Tibial nerve (tissue), 4 donors: ENCODE data around the gene CTNNA3. TPM values are rescaled to one million over a fixed set of nuclear protein-coding genes. Genes with fewer than 3 reads are reported as not detected.

Source experiments
- DNase-seq, 2 donors: peaks; one replicate each; pipeline ENCODE4 v3.0.0-alpha.2; 2019; ENCODE audit warnings: low spot score in 2 of 2
- H3K27ac ChIP-seq, 4 donors: fragments of 200-600 bp; sonication (generic) in 3 of 4; one replicate each; pipeline ENCODE4 v1.5.1; 2017 to 2019; ENCODE audit warnings: mild to moderate bottlenecking in 1 of 4
- H3K27me3 ChIP-seq, 2 donors: fragments of 200-600 bp; sonication (generic) in 1 of 2; one replicate each; pipeline versions ENCODE4 v1.5.1 to v1.6.0; 2017 to 2019
- H3K36me3 ChIP-seq, 3 donors: fragments of 200-600 bp; sonication (generic); one replicate each; pipeline ENCODE4 v1.5.1; 2018 to 2019
- H3K4me1 ChIP-seq, 4 donors: fragments of 200-600 bp; sonication (generic) in 3 of 4; one replicate each; pipeline ENCODE4 v1.5.1; 2017 to 2019
- H3K4me3 ChIP-seq, 4 donors: fragments of 200-600 bp; sonication (generic) in 3 of 4; one replicate each; pipeline ENCODE4 v1.5.1; 2017 to 2019; ENCODE audit warnings: mild to moderate bottlenecking in 1 of 4, moderate library complexity in 1 of 4
- H3K9me3 ChIP-seq, 4 donors: fragments of 200-600 bp; sonication (generic) in 3 of 4; one replicate each; pipeline ENCODE4 v1.5.1; 2017 to 2019
- EP300 ChIP-seq, 2 donors: sonication (generic); formaldehyde crosslinking; IDR thresholded peaks; one replicate each; pipeline ENCODE4 v1.6.1; 2017; ENCODE audit warnings: antibody characterized with exemption in 2 of 2, mild to moderate bottlenecking in 1 of 2
- POLR2A ChIP-seq, 2 donors: fragments of 450-650 bp; IDR thresholded peaks; one replicate each; pipeline ENCODE4 v1.6.1; 2017; ENCODE audit warnings: antibody characterized with exemption in 2 of 2, mild to moderate bottlenecking in 2 of 2, moderate library complexity in 2 of 2
- whole genome bisulfite sequencing, 2 donors: methylation state at CpG; one replicate each; pipeline ENCODE4 v1.1.5; 2018; 5-methylcytosine and 5-hydroxymethylcytosine counted together
- total RNA-seq, 4 donors: library from RNA; depleted of rRNA; stranded (reverse); fragments of >200 nt; gene quantifications; one replicate each; pipeline ENCODE4 v1.1.0, GENCODE V29; 2016
- TF ChIP-seq, protein P1 (sequence below), 5 experiments: fragments of 200-600 bp in 3 of 5; fragments of 450-650 bp in 2 of 5; sonication (generic) in 3 of 5; IDR thresholded peaks; one replicate each; pipeline ENCODE4 v1.5.1; 2016 to 2019; ENCODE audit warnings: antibody characterized with exemption in 5 of 5, mild to moderate bottlenecking in 3 of 5, moderate library complexity in 2 of 5

Gene CTNNA3
- total RNA-seq, 4 donors from 2014 or later, result 15.9 to 36.1 (median 23.1) TPM

DNA sequence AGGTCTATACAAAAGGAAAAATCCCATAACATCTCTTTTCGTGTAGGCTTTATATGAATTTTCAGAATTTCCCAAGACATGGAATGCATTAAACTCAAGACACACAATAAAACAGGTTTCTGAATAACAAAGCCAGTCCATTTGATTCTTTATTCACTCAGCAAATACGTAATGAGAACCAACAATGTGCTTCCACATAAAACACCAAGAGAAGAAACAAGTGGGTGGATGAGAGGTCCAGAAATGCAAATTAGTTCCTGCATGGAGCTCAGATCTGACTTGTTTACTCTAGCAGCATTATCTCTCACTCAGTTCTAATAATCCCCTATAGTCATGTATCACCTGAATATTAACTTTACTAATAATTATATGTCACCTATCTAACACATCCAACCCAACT lies 520.6 kb downstream of the CTNNA3 start:
- H3K4me1 ChIP-seq, result no peaks in the 10 kb centered on the region
- H3K4me3 ChIP-seq, result no peak overlapping the region
- TF ChIP-seq EP300 (IDR thresholded peaks at IDR 0.05) (no peak), POLR2A (IDR thresholded peaks at IDR 0.05) (no peak)
- TF ChIP-seq, protein P1, sequence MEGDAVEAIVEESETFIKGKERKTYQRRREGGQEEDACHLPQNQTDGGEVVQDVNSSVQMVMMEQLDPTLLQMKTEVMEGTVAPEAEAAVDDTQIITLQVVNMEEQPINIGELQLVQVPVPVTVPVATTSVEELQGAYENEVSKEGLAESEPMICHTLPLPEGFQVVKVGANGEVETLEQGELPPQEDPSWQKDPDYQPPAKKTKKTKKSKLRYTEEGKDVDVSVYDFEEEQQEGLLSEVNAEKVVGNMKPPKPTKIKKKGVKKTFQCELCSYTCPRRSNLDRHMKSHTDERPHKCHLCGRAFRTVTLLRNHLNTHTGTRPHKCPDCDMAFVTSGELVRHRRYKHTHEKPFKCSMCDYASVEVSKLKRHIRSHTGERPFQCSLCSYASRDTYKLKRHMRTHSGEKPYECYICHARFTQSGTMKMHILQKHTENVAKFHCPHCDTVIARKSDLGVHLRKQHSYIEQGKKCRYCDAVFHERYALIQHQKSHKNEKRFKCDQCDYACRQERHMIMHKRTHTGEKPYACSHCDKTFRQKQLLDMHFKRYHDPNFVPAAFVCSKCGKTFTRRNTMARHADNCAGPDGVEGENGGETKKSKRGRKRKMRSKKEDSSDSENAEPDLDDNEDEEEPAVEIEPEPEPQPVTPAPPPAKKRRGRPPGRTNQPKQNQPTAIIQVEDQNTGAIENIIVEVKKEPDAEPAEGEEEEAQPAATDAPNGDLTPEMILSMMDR (IDR thresholded peaks at IDR 0.05), result no peak
- no peaks in the 10 kb centered on the region for H3K36me3 ChIP-seq
- no peaks in the 10 kb centered on the region for H3K9me3 ChIP-seq
- no peak for DNase-seq
- no peaks in the 10 kb centered on the region for H3K27me3 ChIP-seq
- 60 to 62% methylated on average over 2 of the region's 2 CpGs for WGBS, 2 donors
- H3K27ac ChIP-seq, result no peak overlapping the region

DNA sequence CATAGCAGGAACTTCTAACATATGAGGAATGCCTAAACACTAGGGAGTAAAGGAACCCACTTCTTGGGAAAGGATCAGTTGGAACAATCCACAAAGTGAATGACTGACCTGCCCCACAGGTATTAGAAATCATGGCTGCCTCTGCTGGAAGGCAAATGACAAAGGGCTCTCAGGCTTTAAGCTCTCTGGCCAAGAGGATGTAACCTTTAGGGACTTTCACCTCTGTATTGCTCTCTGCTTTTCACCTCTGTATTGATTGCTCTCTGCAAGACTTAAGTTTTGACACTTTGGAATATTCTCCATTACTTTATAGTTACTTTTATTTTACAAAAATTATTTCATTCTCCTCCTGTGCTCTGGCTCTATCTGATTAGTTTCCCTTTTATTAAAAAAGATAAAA lies 522.2 kb downstream of the CTNNA3 start:
- TF ChIP-seq POLR2A (IDR thresholded peaks at IDR 0.05) (no peak), EP300 (IDR thresholded peaks at IDR 0.05) (no peak)
- TF ChIP-seq, protein P1 (IDR thresholded peaks at IDR 0.05), result no peak
- no peak for DNase-seq

DNA sequence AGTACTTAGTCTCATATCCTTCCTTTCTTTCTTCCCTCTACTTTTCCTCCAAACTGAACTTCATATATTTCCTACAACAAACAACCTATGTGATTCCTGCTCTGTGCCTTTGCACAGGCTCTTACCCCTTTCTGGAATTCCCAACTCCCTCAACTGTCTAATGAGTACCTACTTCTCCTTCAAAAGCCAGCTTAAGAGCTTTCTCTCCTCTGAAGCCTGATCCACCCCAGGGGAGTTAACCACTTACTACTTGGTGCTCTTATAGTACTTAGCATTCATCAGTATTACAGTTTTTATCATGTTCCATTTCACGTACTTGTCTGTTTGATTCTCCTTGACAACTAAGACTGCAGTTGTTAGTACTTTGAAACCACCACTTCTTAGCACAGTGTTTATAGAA lies 524.0 kb downstream of the CTNNA3 start:
- no peaks in the 10 kb centered on the region for H3K36me3 ChIP-seq
- no peak overlapping the region for H3K27ac ChIP-seq
- H3K4me1 ChIP-seq, result no peaks in the 10 kb centered on the region
- no peaks in the 10 kb centered on the region for H3K27me3 ChIP-seq
- DNase-seq, result no peak
- no peak for TF ChIP-seq EP300 (IDR thresholded peaks at IDR 0.05)
- TF ChIP-seq POLR2A (IDR thresholded peaks at IDR 0.05), result no peak
- TF ChIP-seq, protein P1 (IDR thresholded peaks at IDR 0.05), result no peak
- no peak overlapping the region for H3K4me3 ChIP-seq
- H3K9me3 ChIP-seq, result peaks cover 0 to 27% (median 8%) of the 10 kb centered on the region in 4 donors
- whole genome bisulfite sequencing, 2 donors, result 84 to 92% methylated on average over 1 of the region's 1 CpG

More for the DNA sequence above, 522.2 kb downstream of the CTNNA3 start:
- no peaks in the 10 kb centered on the region for H3K27me3 ChIP-seq
- H3K27ac ChIP-seq, result no peak overlapping the region
- H3K4me1 ChIP-seq, result no peaks in the 10 kb centered on the region
- H3K36me3 ChIP-seq, result no peaks in the 10 kb centered on the region
- peaks cover 0 to 9% (median 3%) of the 10 kb centered on the region in 4 donors for H3K9me3 ChIP-seq
- no peak overlapping the region for H3K4me3 ChIP-seq

DNA sequence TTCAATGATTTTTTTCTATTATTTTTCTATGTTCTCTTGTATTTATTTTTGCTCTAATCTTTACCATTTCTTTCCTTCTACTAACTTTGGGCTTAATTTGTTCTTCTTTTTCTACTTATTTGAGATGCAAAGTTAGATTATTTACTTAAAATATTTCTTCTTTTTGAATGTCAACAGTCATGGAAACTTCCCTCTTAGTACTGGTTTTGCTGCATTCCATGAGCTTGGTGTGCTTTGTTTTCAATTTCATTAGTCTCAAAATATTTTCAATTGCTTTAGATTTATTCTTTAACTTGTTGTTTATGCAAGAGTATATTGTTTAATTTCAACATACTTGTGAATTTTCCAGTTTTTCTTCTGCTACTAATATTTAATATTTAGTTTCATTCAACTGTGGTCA lies 539.8 kb downstream of the CTNNA3 start:
- Histone ChIP-seq H3K36me3 (no peaks in the 10 kb centered on the region), H3K27me3 (no peaks in the 10 kb centered on the region), H3K9me3 (peaks cover 0 to 7% (median 0%) of the 10 kb centered on the region in 4 donors), H3K4me3 (no peak overlapping the region), H3K4me1 (no peaks in the 10 kb centered on the region), H3K27ac (no peak overlapping the region)
- DNase-seq, result no peak
- TF ChIP-seq POLR2A (IDR thresholded peaks at IDR 0.05) (no peak), EP300 (IDR thresholded peaks at IDR 0.05) (no peak)
- TF ChIP-seq, protein P1 (IDR thresholded peaks at IDR 0.05), result no peak

DNA sequence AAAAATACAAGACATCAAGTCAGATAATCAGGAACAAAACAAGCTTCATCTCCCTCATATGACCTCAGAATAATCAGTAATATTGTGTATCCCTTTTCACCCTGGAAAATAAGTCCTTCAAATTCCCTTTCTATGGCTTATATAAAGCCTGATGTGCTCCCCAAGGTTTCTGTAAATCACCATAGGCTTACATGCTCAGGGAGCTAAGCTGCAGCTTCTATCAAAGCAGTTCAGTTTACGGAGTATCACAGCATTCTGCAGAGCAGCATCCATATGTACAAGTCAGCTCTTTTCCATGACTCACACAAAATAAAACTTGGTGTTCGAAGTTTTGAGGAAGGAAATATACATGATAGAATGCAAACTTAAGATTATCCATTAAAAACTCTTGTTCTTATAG lies 544.5 kb downstream of the CTNNA3 start:
- H3K27me3 ChIP-seq, result no peaks in the 10 kb centered on the region
- H3K4me3 ChIP-seq, result no peak overlapping the region
- TF ChIP-seq POLR2A (IDR thresholded peaks at IDR 0.05) (no peak), EP300 (IDR thresholded peaks at IDR 0.05) (no peak)
- TF ChIP-seq, protein P1 (IDR thresholded peaks at IDR 0.05), result no peak
- 81 to 82% methylated on average over 2 of the region's 2 CpGs for WGBS, 2 donors
- no peak for DNase-seq
- H3K4me1 ChIP-seq, result no peaks in the 10 kb centered on the region
- no peak overlapping the region for H3K27ac ChIP-seq
- H3K9me3 ChIP-seq, result no peaks in the 10 kb centered on the region
- H3K36me3 ChIP-seq, result no peaks in the 10 kb centered on the region
